Parathyroid adenoma (tissue), 2 donors: ENCODE data around the gene CADM1.

ENCODE experiments used
- H2AFZ ChIP-seq: fragments of 300-600 bp; sonication (generic); one replicate; pipeline ENCODE4 v1.7.0; 2017; ENCODE audit warnings: antibody characterized with exemption, mild to moderate bottlenecking
- H3K27ac ChIP-seq: fragments of 300-600 bp; sonication (generic); one replicate; pipeline ENCODE4 v1.7.0; 2017
- H3K27me3 ChIP-seq: fragments of 300-600 bp; sonication (generic); one replicate; pipeline ENCODE4 v1.7.0; 2017; ENCODE audit warnings: low read length; ENCODE audit not compliant: control insufficient read depth, insufficient read depth
- H3K36me3 ChIP-seq: fragments of 300-600 bp; sonication (generic); one replicate; pipeline ENCODE4 v1.7.0; 2017; ENCODE audit warnings: low read length; ENCODE audit not compliant: control insufficient read depth, insufficient read depth
- H3K4me1 ChIP-seq: fragments of 300-600 bp; sonication (generic); one replicate; pipeline ENCODE4 v1.7.0; 2017; ENCODE audit warnings: control low read depth
- H3K4me2 ChIP-seq: fragments of 300-600 bp; sonication (generic); one replicate; pipeline ENCODE4 v1.7.0; 2017; ENCODE audit warnings: low read length
- H3K4me3 ChIP-seq: fragments of 300-600 bp; sonication (generic); one replicate; pipeline ENCODE4 v1.7.0; 2017; ENCODE audit warnings: low read depth, low read length
- H3K79me2 ChIP-seq: fragments of 300-600 bp; sonication (generic); one replicate; pipeline ENCODE4 v1.7.0; 2017; ENCODE audit warnings: control low read depth
- H3K9ac ChIP-seq: fragments of 300-600 bp; sonication (generic); one replicate; pipeline ENCODE4 v1.7.0; 2017; ENCODE audit warnings: mild to moderate bottlenecking
- H3K9me3 ChIP-seq: fragments of 300-600 bp; sonication (generic); one replicate; pipeline ENCODE4 v1.7.0; 2017; ENCODE audit warnings: low read length; ENCODE audit not compliant: control insufficient read depth
- TF ChIP-seq, protein P1 (sequence below): fragments of 300-600 bp; sonication (generic); IDR thresholded peaks from one replicate; pipeline ENCODE4 v1.7.0; 2017; ENCODE audit warnings: antibody characterized with exemption, mild to moderate bottlenecking
- donor health status: primary hyperparathyroidism.

Gene CADM1

GRCh38 chr11:115221461-115222069, 282.6 kb downstream of the CADM1 start:
- TF ChIP-seq, protein P1, sequence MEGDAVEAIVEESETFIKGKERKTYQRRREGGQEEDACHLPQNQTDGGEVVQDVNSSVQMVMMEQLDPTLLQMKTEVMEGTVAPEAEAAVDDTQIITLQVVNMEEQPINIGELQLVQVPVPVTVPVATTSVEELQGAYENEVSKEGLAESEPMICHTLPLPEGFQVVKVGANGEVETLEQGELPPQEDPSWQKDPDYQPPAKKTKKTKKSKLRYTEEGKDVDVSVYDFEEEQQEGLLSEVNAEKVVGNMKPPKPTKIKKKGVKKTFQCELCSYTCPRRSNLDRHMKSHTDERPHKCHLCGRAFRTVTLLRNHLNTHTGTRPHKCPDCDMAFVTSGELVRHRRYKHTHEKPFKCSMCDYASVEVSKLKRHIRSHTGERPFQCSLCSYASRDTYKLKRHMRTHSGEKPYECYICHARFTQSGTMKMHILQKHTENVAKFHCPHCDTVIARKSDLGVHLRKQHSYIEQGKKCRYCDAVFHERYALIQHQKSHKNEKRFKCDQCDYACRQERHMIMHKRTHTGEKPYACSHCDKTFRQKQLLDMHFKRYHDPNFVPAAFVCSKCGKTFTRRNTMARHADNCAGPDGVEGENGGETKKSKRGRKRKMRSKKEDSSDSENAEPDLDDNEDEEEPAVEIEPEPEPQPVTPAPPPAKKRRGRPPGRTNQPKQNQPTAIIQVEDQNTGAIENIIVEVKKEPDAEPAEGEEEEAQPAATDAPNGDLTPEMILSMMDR, result no peak
- no peak overlapping the region for H3K4me3 ChIP-seq
- no peak overlapping the region for H3K9ac ChIP-seq
- H3K79me2 ChIP-seq, result no peaks in the 10 kb centered on the region
- H3K27me3 ChIP-seq, result no peaks in the 10 kb centered on the region
- H3K9me3 ChIP-seq, result no peaks in the 10 kb centered on the region
- no peaks in the 10 kb centered on the region for H3K4me1 ChIP-seq
- no peaks in the 10 kb centered on the region for H3K36me3 ChIP-seq
- no peak overlapping the region for H2AFZ ChIP-seq
- no peak overlapping the region for H3K27ac ChIP-seq
- no peak overlapping the region for H3K4me2 ChIP-seq

- TF ChIP-seq, protein P1, result no peak
- Histone ChIP-seq H3K9me3 (no peaks in the 10 kb centered on the region), H3K9ac (no peak overlapping the region), H3K4me3 (no peak overlapping the region), H3K4me1 (no peaks in the 10 kb centered on the region), H3K4me2 (no peak overlapping the region), H3K27me3 (no peaks in the 10 kb centered on the region), H3K79me2 (no peaks in the 10 kb centered on the region), H3K27ac (no peak overlapping the region), H3K36me3 (no peaks in the 10 kb centered on the region), H2AFZ (no peak overlapping the region)
Observed at GRCh38 chr11:115220911-115221310, 283.3 kb downstream of the CADM1 start.

DNA sequence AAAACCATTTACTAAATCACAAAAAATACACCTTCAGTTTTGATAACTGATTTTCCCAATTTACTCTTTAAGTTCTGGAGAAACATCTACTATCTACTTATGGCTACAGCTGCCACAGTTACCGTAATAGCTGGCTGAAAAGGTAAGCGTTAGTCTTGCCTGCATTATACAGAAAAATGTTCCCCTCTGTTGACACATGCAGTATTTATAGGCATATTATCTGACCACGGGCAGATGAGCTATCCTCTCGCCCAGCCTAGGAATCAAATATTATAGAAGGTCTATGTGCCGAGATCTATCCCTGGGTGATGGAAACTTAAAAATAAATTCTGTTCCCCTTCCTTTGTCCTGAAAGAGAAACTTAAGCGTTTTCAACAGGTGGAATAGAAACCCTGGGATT, 283.8 kb downstream of the CADM1 start:
- TF ChIP-seq, protein P1, result no peak
- Histone ChIP-seq H3K4me2 (no peak overlapping the region), H3K4me1 (no peaks in the 10 kb centered on the region), H3K27me3 (no peaks in the 10 kb centered on the region), H3K4me3 (no peak overlapping the region), H3K36me3 (no peaks in the 10 kb centered on the region), H2AFZ (no peak overlapping the region), H3K79me2 (no peaks in the 10 kb centered on the region), H3K9ac (no peak overlapping the region), H3K9me3 (no peaks in the 10 kb centered on the region), H3K27ac (no peak overlapping the region)

GRCh38 chr11:115219376-115219775, 284.8 kb downstream of the CADM1 start:
- H3K9me3 ChIP-seq, result no peaks in the 10 kb centered on the region
- no peak overlapping the region for H2AFZ ChIP-seq
- no peak overlapping the region for H3K9ac ChIP-seq
- H3K36me3 ChIP-seq, result no peaks in the 10 kb centered on the region
- no peaks in the 10 kb centered on the region for H3K4me1 ChIP-seq
- no peak overlapping the region for H3K27ac ChIP-seq
- TF ChIP-seq, protein P1, result no peak
- H3K4me3 ChIP-seq, result no peak overlapping the region
- H3K27me3 ChIP-seq, result no peaks in the 10 kb centered on the region
- H3K4me2 ChIP-seq, result no peak overlapping the region
- no peaks in the 10 kb centered on the region for H3K79me2 ChIP-seq

GRCh38 chr11:115217726-115218311, 286.4 kb downstream of the CADM1 start:
- no peak overlapping the region for H3K4me3 ChIP-seq
- H3K9ac ChIP-seq, result no peak overlapping the region
- H2AFZ ChIP-seq, result no peak overlapping the region
- H3K79me2 ChIP-seq, result no peaks in the 10 kb centered on the region
- H3K36me3 ChIP-seq, result no peaks in the 10 kb centered on the region
- no peaks in the 10 kb centered on the region for H3K4me1 ChIP-seq
- H3K9me3 ChIP-seq, result no peaks in the 10 kb centered on the region
- TF ChIP-seq, protein P1, result no peak
- H3K27me3 ChIP-seq, result no peaks in the 10 kb centered on the region
- no peak overlapping the region for H3K27ac ChIP-seq
- H3K4me2 ChIP-seq, result no peak overlapping the region
